Measurements from ENCODE around the gene KCNQ2. TPM values are rescaled to one million over a fixed set of nuclear protein-coding genes. Genes with fewer than 3 reads are reported as not detected.
A peak's percentile ranks its signal among the peaks of the same experiment; 100 is the strongest.

The KCNQ2 gene
- total RNA-seq, 1 donor from 2014 or later, result 354 TPM

GRCh38 chr20:63355781-63356295 lies 116.6 kb downstream of the KCNQ2 start:
- Mint-ChIP-seq H3K4me3 (ENCODE audit: unreplicated experiment) (no peak overlapping the region), H3K36me3 (ENCODE audit: unreplicated experiment) (peaks cover 1% of the 10 kb centered on the region), H3K9me3 (ENCODE audit: unreplicated experiment) (peaks cover 7% of the 10 kb centered on the region), H3K27me3 (ENCODE audit: unreplicated experiment) (peaks cover 10% of the 10 kb centered on the region), H3K27ac (ENCODE audit: unreplicated experiment) (peak overlapping the region; percentile 3), H3K4me1 (ENCODE audit: low read depth, unreplicated experiment) (peaks cover 11% of the 10 kb centered on the region)
- no peak for TF ChIP-seq CTCF (IDR thresholded peaks at IDR 0.05; ENCODE audit: partially characterized antibody, unreplicated experiment)
- DNase-seq, result peak; percentile 21

GRCh38 chr20:63354636-63355350 lies 117.7 kb downstream of the KCNQ2 start:
- H3K27ac Mint-ChIP-seq (ENCODE audit: unreplicated experiment), result peak overlapping the region; percentile 49
- no peak overlapping the region for H3K4me3 Mint-ChIP-seq (ENCODE audit: unreplicated experiment)
- H3K36me3 Mint-ChIP-seq (ENCODE audit: unreplicated experiment), result peaks cover 9% of the 10 kb centered on the region
- TF ChIP-seq CTCF (IDR thresholded peaks at IDR 0.05; ENCODE audit: partially characterized antibody, unreplicated experiment), result no peak
- H3K9me3 Mint-ChIP-seq (ENCODE audit: unreplicated experiment), result peaks cover 14% of the 10 kb centered on the region
- peaks cover 10% of the 10 kb centered on the region for H3K4me1 Mint-ChIP-seq (ENCODE audit: low read depth, unreplicated experiment)
- H3K27me3 Mint-ChIP-seq (ENCODE audit: unreplicated experiment), result peaks cover 18% of the 10 kb centered on the region
- DNase-seq, result no peak

- H3K36me3 Mint-ChIP-seq (ENCODE audit: unreplicated experiment), result peaks cover 9% of the 10 kb centered on the region
- DNase-seq, result no peak
- no peak for TF ChIP-seq CTCF (IDR thresholded peaks at IDR 0.05; ENCODE audit: partially characterized antibody, unreplicated experiment)
- H3K27me3 Mint-ChIP-seq (ENCODE audit: unreplicated experiment), result peaks cover 20% of the 10 kb centered on the region
- H3K4me3 Mint-ChIP-seq (ENCODE audit: unreplicated experiment), result no peak overlapping the region
- H3K9me3 Mint-ChIP-seq (ENCODE audit: unreplicated experiment), result peaks cover 17% of the 10 kb centered on the region
- H3K27ac Mint-ChIP-seq (ENCODE audit: unreplicated experiment), result no peak overlapping the region
- peaks cover 8% of the 10 kb centered on the region for H3K4me1 Mint-ChIP-seq (ENCODE audit: low read depth, unreplicated experiment)
Measured at GRCh38 chr20:63352811-63353221, 119.6 kb downstream of the KCNQ2 start.

DNA sequence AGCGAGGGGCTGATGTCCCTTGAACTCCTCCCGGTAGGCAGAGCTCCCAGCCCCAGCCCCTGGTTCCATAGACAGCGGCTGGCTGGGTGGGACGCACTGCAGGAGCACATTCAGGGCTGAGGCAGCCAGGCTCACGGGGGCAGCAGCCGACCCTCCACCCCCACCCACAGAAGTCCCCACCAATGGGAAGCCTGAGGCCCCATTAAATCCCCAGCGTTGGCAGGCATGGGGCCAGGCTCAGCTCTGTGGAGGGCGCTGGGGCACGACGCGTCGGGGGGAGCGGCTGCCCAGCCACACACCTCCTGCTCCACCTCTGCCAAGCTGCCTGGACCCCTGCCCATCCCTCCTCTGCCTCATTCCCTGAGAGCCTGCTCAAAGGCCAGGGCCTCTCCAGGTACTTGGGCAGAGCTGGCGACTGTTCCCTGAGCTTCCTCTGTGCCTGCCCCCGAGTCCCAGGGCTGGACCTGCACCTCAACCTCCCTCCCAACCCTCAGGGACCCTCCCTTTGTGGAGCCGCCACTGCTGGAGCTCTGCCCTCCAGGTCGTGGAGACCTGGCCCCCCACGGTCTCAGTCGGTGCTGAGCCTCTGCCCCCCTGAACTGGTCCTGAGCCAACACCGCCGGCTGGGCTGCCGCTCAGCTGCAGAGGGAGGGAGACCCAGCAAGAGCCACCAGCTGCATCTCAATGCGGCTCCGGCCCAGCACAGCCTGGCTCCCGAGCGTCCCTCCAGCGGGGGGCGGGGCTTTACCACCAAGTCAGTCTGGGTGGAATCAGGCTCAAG lies 120.5 kb downstream of the KCNQ2 start:
- Mint-ChIP-seq H3K9me3 (ENCODE audit: unreplicated experiment) (peaks cover 19% of the 10 kb centered on the region), H3K4me3 (ENCODE audit: unreplicated experiment) (peak overlapping the region; percentile 39), H3K36me3 (ENCODE audit: unreplicated experiment) (peaks cover 9% of the 10 kb centered on the region), H3K4me1 (ENCODE audit: low read depth, unreplicated experiment) (peaks cover 8% of the 10 kb centered on the region), H3K27ac (ENCODE audit: unreplicated experiment) (peak overlapping the region; percentile 39), H3K27me3 (ENCODE audit: unreplicated experiment) (peaks cover 20% of the 10 kb centered on the region)
- DNase-seq, result peak; percentile 84
- TF ChIP-seq CTCF (IDR thresholded peaks at IDR 0.05; ENCODE audit: partially characterized antibody, unreplicated experiment), result no peak
